IMR-90 (cell line): ENCODE results near the gene COL28A1.

Experiments used
- BHLHE40 ChIP-seq: fragments of 150-350 bp; IDR thresholded peaks from 2 replicates; pipeline ENCODE4 v1.6.1; 2016; ENCODE audit warnings: mild to moderate bottlenecking, low read depth, low read length
- CEBPB ChIP-seq: IDR thresholded peaks from 2 replicates; pipeline ENCODE4 v1.6.1; 2012; ENCODE audit warnings: low read depth, low read length, improper control_type of control experiment
- CTCF ChIP-seq: conservative IDR thresholded peaks from 2 replicates; pipeline ENCODE4 v1.5.1; 2012; ENCODE audit warnings: mild to moderate bottlenecking, low read depth, low read length, improper control_type of control experiment
- MAFK ChIP-seq: IDR thresholded peaks from 2 replicates; pipeline ENCODE4 v1.6.1; 2012; ENCODE audit warnings: low read depth, low read length, improper control_type of control experiment
- MXI1 ChIP-seq: IDR thresholded peaks from 2 replicates; pipeline ENCODE4 v1.6.1; 2012; ENCODE audit warnings: low read depth, mild to moderate bottlenecking, low read length, moderate library complexity, borderline replicate concordance
- NFE2L2 ChIP-seq: fragments of 150-350 bp; IDR thresholded peaks from 2 replicates; pipeline ENCODE4 v1.6.1; 2016; ENCODE audit warnings: low read depth, mild to moderate bottlenecking, low read length
- POLR2A ChIP-seq: IDR thresholded peaks from 2 replicates; pipeline ENCODE4 v1.6.1; 2012; ENCODE audit warnings: mild to moderate bottlenecking, low read depth, low read length
- RAD21 ChIP-seq: IDR thresholded peaks from 2 replicates; pipeline ENCODE4 v1.6.1; 2012; ENCODE audit warnings: low read length, improper control_type of control experiment
- RCOR1 ChIP-seq: IDR thresholded peaks from 2 replicates; pipeline ENCODE4 v1.6.1; 2012; ENCODE audit warnings: mild to moderate bottlenecking, low read length, improper control_type of control experiment; ENCODE audit not compliant: insufficient replicate concordance
- RFX5 ChIP-seq: IDR thresholded peaks from 2 replicates; pipeline ENCODE4 v1.8.0; 2012; ENCODE audit warnings: low read depth, mild to moderate bottlenecking, low read length, moderate library complexity
- SMC3 ChIP-seq: fragments of 150-350 bp; IDR thresholded peaks from 2 replicates; pipeline ENCODE4 v1.6.1; 2016; ENCODE audit warnings: low read depth, mild to moderate bottlenecking, antibody characterized with exemption, low read length, moderate library complexity
- USF2 ChIP-seq: fragments of 150-350 bp; IDR thresholded peaks from 2 replicates; pipeline ENCODE4 v1.6.1; 2017; ENCODE audit warnings: mild to moderate bottlenecking, antibody characterized with exemption, low read length, low read depth

- TF ChIP-seq CTCF (no peak), POLR2A (no peak), RAD21 (no peak), USF2 (no peak), NFE2L2 (no peak), BHLHE40 (no peak), RFX5 (no peak), SMC3 (no peak), CEBPB (no peak), MAFK (no peak), MXI1 (no peak), RCOR1 (no peak)
Measured at GRCh38 chr7:7317850-7318249, 217.8 kb downstream of the COL28A1 start.
